GM23338 (cell line): ENCODE results near the gene LMOD1. TPM values are rescaled to one million over a fixed set of nuclear protein-coding genes. Genes with fewer than 3 reads are reported as not detected.

Experiments
- ATAC-seq: fragments of 200-7000 bp; cut with Tn5 transposase; 3 replicates; pipeline ENCODE4 v1.9.1; 2020
- DNase-seq: peaks from one replicate; pipeline ENCODE4 v3.0.0-alpha.2; 2015; ENCODE audit warnings: low spot score
- H2AFZ ChIP-seq: fragments of 200-600 bp; sonication (generic); 2 replicates; pipeline ENCODE4 v1.8.0; 2016; ENCODE audit warnings: antibody characterized with exemption, mild to moderate bottlenecking, moderate library complexity
- H3F3A ChIP-seq: fragments of 200-600 bp; sonication (generic); replicated peaks from 2 replicates; pipeline ENCODE4 v1.8.0; 2017; ENCODE audit warnings: antibody characterized with exemption, mixed run types, low read depth
- H3K27ac ChIP-seq: fragments of 200-600 bp; sonication (generic); 2 replicates; pipeline ENCODE4 v1.6.1; 2016; ENCODE audit warnings: low read depth
- H3K27me3 ChIP-seq: fragments of 200-600 bp; sonication (generic); 2 replicates; pipeline ENCODE4 v1.8.0; 2016; ENCODE audit warnings: mild to moderate bottlenecking, mixed run types, moderate library complexity; ENCODE audit not compliant: insufficient read depth
- H3K36me3 ChIP-seq: fragments of 200-600 bp; sonication (generic); 2 replicates; pipeline ENCODE4 v1.8.0; 2016; ENCODE audit warnings: mild to moderate bottlenecking; ENCODE audit not compliant: insufficient read depth
- H3K4me1 ChIP-seq: fragments of 200-600 bp; sonication (generic); 2 replicates; pipeline ENCODE4 v1.8.0; 2016; ENCODE audit warnings: mild to moderate bottlenecking, moderate library complexity; ENCODE audit not compliant: insufficient read depth
- H3K4me2 ChIP-seq: fragments of 200-600 bp; sonication (generic); 2 replicates; pipeline ENCODE4 v1.7.1; 2017; ENCODE audit warnings: mixed run types
- H3K4me3 ChIP-seq: fragments of 200-600 bp; sonication (generic); 2 replicates; pipeline ENCODE4 v1.6.1; 2016; ENCODE audit warnings: mixed run types
- H3K79me2 ChIP-seq: fragments of 200-600 bp; sonication (generic); replicated peaks from 2 replicates; pipeline ENCODE4 v1.8.0; 2017; ENCODE audit warnings: mild to moderate bottlenecking; ENCODE audit not compliant: insufficient read depth
- H3K9me2 ChIP-seq: fragments of 200-600 bp; sonication (generic); 2 replicates; pipeline ENCODE4 v1.8.0; 2017; ENCODE audit not compliant: insufficient read depth
- H4K20me1 ChIP-seq: fragments of 200-600 bp; sonication (generic); replicated peaks from 2 replicates; pipeline ENCODE4 v1.8.0; 2017; ENCODE audit warnings: mild to moderate bottlenecking; ENCODE audit not compliant: insufficient read depth
- H3K27ac Mint-ChIP-seq: 2 replicates; pipeline ENCODE4 v1.8.0; 2020; ENCODE audit warnings: inconsistent platforms, mild to moderate bottlenecking, moderate library complexity, mixed read lengths
- H3K27me3 Mint-ChIP-seq: 3 replicates; pipeline ENCODE4 v1.8.0; 2022; ENCODE audit warnings: low read depth, mild to moderate bottlenecking, moderate library complexity, mixed read lengths, inconsistent platforms; ENCODE audit not compliant: insufficient read depth, poor library complexity
- H3K36me3 Mint-ChIP-seq: 3 replicates; pipeline ENCODE4 v1.8.0; 2021; ENCODE audit warnings: low read depth, mild to moderate bottlenecking, inconsistent platforms, moderate library complexity, mixed read lengths
- H3K4me1 Mint-ChIP-seq: 3 replicates; pipeline ENCODE4 v1.8.0; 2020; ENCODE audit warnings: mild to moderate bottlenecking, inconsistent platforms, mixed read lengths
- H3K4me3 Mint-ChIP-seq: 3 replicates; pipeline ENCODE4 v1.8.0; 2021; ENCODE audit warnings: moderate library complexity, mild to moderate bottlenecking, inconsistent platforms, mixed read lengths
- H3K9me3 Mint-ChIP-seq: 3 replicates; pipeline ENCODE4 v1.8.0; 2020; ENCODE audit warnings: moderate library complexity, mild to moderate bottlenecking, inconsistent platforms, mixed read lengths
- CREB1 ChIP-seq: fragments of 250-450 bp; sonication (Bioruptor Pico); IDR thresholded peaks from 2 replicates; pipeline ENCODE4 v1.5.0; 2020; ENCODE audit warnings: low read depth, mild to moderate bottlenecking, moderate library complexity
- ETS1 ChIP-seq: IDR thresholded peaks from 2 replicates; pipeline ENCODE4 v1.6.1; 2016; ENCODE audit warnings: antibody characterized with exemption
- EZH2 ChIP-seq: fragments of 200-600 bp; sonication (generic); IDR thresholded peaks from one replicate; pipeline ENCODE4 v1.8.0; 2017; ENCODE audit warnings: antibody characterized with exemption, mild to moderate bottlenecking, low read depth; ENCODE audit not compliant: unreplicated experiment
- EZH2phosphoT487 ChIP-seq: fragments of 200-600 bp; sonication (generic); IDR thresholded peaks from one replicate; pipeline ENCODE4 v1.8.1; 2018; ENCODE audit warnings: antibody characterized with exemption; ENCODE audit not compliant: unreplicated experiment
- JUNB ChIP-seq: IDR thresholded peaks from one replicate; pipeline ENCODE4 v1.6.1; 2016; ENCODE audit warnings: antibody characterized with exemption; ENCODE audit not compliant: unreplicated experiment
- NANOG ChIP-seq: IDR thresholded peaks from 2 replicates; pipeline ENCODE4 v1.6.1; 2016; ENCODE audit warnings: antibody characterized with exemption, borderline replicate concordance
- POLR2AphosphoS5 ChIP-seq: IDR thresholded peaks from 2 replicates; pipeline ENCODE4 v1.6.1; 2016; ENCODE audit warnings: antibody characterized with exemption, low read depth
- STAT1 ChIP-seq: IDR thresholded peaks from one replicate; pipeline ENCODE4 v1.6.1; 2016; ENCODE audit warnings: antibody characterized with exemption; ENCODE audit not compliant: unreplicated experiment
- ZNF114 ChIP-seq: fragments of 250-450 bp; sonication (Bioruptor Pico); IDR thresholded peaks from 2 replicates; pipeline ENCODE4 v1.5.0; 2020; ENCODE audit warnings: mild to moderate bottlenecking, moderate library complexity
- ZNF331 ChIP-seq: fragments of 250-450 bp; sonication (Bioruptor Pico); IDR thresholded peaks from 2 replicates; pipeline ENCODE4 v1.5.0; 2020; ENCODE audit warnings: low read depth, mild to moderate bottlenecking, moderate library complexity
- ZNF462 ChIP-seq: fragments of 250-450 bp; sonication (Bioruptor Pico); IDR thresholded peaks from 2 replicates; pipeline ENCODE4 v1.5.0; 2020; ENCODE audit warnings: mild to moderate bottlenecking, moderate library complexity
- polyA plus RNA-seq: library from polyadenylated mRNA; unstranded; fragments of >200 nt; fragmentation: Nextera tagmentation; extraction: Ambion mirVana; gene quantifications from 2 replicates; pipeline ENCODE4 v1.2.1, GENCODE V29; 2016
- total RNA-seq: library from RNA; depleted of rRNA; stranded (reverse); fragments of >200 nt; shearing (Covaris generic); gene quantifications from 2 replicates; pipeline ENCODE4 v1.2.3, GENCODE V29; 2014
- TF ChIP-seq, protein P1 (sequence below), 2 experiments: fragments of 200-600 bp in 1 of 2; sonication (generic) in 1 of 2; conservative IDR thresholded peaks; 2 replicates each; pipeline versions ENCODE4 v1.5.1 to v1.6.1; 2016 to 2017; ENCODE audit warnings: antibody characterized with exemption in 2 of 2, low read depth in 2 of 2, mild to moderate bottlenecking in 2 of 2, moderate library complexity in 1 of 2

Gene LMOD1
- total and polyA plus RNA-seq, 2 experiments from 2014 or later, result 0.74 to 1.7 TPM

DNA sequence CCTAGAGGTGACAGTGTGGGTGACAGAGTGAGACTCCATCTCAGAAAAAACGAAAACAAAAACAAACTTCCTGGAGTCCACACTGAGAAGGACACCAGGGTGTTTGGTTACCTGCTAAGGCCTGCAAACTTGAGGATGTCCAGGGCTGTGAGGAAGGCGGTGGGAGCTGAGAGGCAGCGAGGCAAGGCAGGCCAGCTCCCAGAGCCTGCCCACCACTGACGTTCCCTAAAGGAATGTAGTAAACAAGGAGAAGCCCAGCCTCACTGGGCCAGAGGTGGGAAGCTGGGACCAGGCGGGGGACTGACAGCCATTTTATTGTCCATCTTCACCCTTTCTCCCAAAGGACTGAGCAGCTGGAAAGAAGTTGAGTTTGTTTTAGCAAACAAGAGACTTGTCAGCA is 33.5 kb downstream of the LMOD1 start:
- H3K4me1 ChIP-seq, result no peaks in the 10 kb centered on the region
- no peaks in the 10 kb centered on the region for H3K79me2 ChIP-seq
- peak; percentile 13; the same call in 1 of the 3 replicates for ATAC-seq
- Mint-ChIP-seq H3K36me3 (no peaks in the 10 kb centered on the region), H3K27me3 (peaks cover 4% of the 10 kb centered on the region), H3K9me3 (no peaks in the 10 kb centered on the region), H3K27ac (no peak overlapping the region; the same call in 1 of the 2 replicates), H3K4me1 (peaks cover 11% of the 10 kb centered on the region), H3K4me3 (no peak overlapping the region)
- no peaks in the 10 kb centered on the region for H3F3A ChIP-seq
- DNase-seq, result no peak
- no peaks in the 10 kb centered on the region for H4K20me1 ChIP-seq
- TF ChIP-seq NANOG (no peak), ZNF114 (no peak), ZNF331 (no peak), EZH2 (no peak), ETS1 (no peak), JUNB (no peak), EZH2phosphoT487 (no peak), ZNF462 (CRISPR knock-in tag) (no peak), STAT1 (no peak), POLR2AphosphoS5 (no peak), CREB1 (CRISPR knock-in tag) (no peak)
- TF ChIP-seq, protein P1, sequence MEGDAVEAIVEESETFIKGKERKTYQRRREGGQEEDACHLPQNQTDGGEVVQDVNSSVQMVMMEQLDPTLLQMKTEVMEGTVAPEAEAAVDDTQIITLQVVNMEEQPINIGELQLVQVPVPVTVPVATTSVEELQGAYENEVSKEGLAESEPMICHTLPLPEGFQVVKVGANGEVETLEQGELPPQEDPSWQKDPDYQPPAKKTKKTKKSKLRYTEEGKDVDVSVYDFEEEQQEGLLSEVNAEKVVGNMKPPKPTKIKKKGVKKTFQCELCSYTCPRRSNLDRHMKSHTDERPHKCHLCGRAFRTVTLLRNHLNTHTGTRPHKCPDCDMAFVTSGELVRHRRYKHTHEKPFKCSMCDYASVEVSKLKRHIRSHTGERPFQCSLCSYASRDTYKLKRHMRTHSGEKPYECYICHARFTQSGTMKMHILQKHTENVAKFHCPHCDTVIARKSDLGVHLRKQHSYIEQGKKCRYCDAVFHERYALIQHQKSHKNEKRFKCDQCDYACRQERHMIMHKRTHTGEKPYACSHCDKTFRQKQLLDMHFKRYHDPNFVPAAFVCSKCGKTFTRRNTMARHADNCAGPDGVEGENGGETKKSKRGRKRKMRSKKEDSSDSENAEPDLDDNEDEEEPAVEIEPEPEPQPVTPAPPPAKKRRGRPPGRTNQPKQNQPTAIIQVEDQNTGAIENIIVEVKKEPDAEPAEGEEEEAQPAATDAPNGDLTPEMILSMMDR (conservative IDR thresholded peaks at IDR 0.05; ENCODE audit: low read depth in 2 of 2), result no peak
- H3K9me2 ChIP-seq, result no peaks in the 10 kb centered on the region
- H3K36me3 ChIP-seq, result no peaks in the 10 kb centered on the region
- no peak overlapping the region for H3K27ac ChIP-seq
- no peak overlapping the region for H3K4me3 ChIP-seq
- no peak overlapping the region for H3K4me2 ChIP-seq
- no peak overlapping the region for H2AFZ ChIP-seq
- H3K27me3 ChIP-seq, result no peaks in the 10 kb centered on the region
